AG09309 (cell line): ENCODE measurements around the gene SMCO1.
"Not testable (repeated sequence)": the region's sequence is repeated elsewhere in the genome, so short reads cannot be mapped to it uniquely, and the experiment has no call there.

Experiments
- DNase-seq: peaks from one replicate; pipeline ENCODE4 v3.0.0-alpha.2; 2010; ENCODE audit warnings: low read depth
- H3K4me3 ChIP-seq: 2 replicates; pipeline ENCODE4 v1.5.1; 2011; ENCODE audit warnings: mild to moderate bottlenecking, low read depth, low read length, moderate library complexity; ENCODE audit not compliant: control insufficient read depth
- CTCF ChIP-seq: IDR thresholded peaks from 2 replicates; pipeline ENCODE4 v1.5.1; 2011; ENCODE audit warnings: mild to moderate bottlenecking, low read depth, low read length, inconsistent platforms; ENCODE audit not compliant: insufficient read depth, control insufficient read depth; ENCODE audit errors: missing control alignments

Gene SMCO1

GRCh38 chr3:196492080-196492479 lies 23.1 kb downstream of the SMCO1 start:
- no peak overlapping the region for H3K4me3 ChIP-seq
- no peak for TF ChIP-seq CTCF
- no peak for DNase-seq

GRCh38 chr3:196489747-196490146 lies 25.4 kb downstream of the SMCO1 start:
- H3K4me3 ChIP-seq, result no peak overlapping the region
- no peak for TF ChIP-seq CTCF
- no peak for DNase-seq

DNA sequence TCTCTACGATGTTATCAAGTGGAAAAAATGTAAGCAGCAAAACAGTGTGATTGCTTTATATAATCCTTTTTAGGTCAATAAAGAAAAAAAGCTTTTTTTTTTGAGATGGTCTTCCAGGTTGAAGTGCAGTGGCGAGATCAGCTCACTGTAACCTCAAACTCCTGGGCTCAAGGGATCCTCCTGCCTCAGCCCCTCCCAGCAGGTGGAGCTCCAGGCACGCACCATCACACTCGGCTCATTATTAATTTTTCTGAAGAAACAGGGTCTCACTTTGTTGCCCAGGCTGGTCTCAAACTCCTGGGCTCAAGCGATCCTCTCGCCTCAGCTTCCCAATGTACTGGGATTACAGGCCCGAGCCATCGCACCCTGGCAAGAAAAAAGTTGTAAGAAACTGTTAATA lies 28.9 kb downstream of the SMCO1 start:
- DNase-seq, result no peak
- peak; percentile 23 for TF ChIP-seq CTCF
- no peak overlapping the region for H3K4me3 ChIP-seq

DNA sequence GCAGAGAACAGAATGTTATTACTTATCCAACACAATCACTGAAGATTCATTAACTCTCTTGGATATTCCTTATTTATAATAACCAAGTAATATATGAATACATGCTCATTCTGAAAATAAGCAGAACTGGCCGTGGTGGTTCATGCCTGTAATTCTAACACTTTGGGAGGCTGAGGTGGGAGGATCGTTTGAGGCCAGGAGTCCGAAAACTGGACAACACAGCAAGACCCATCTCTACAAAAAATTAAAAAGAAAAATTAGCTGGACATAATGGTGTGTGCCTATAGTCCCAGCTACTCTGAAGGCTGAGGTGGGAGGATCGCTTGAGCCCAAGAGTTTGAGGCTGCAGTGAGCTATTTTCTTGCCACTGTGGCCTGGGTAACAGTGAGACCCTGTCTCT lies 37.5 kb downstream of the SMCO1 start:
- no peak for DNase-seq
- no peak overlapping the region for H3K4me3 ChIP-seq
- TF ChIP-seq CTCF, result no peak

GRCh38 chr3:196472286-196472685 lies 42.9 kb downstream of the SMCO1 start:
- TF ChIP-seq CTCF, result no peak
- no peak overlapping the region for H3K4me3 ChIP-seq
- DNase-seq, result no peak

- no peak for DNase-seq
- TF ChIP-seq CTCF, result no peak
- no peak overlapping the region for H3K4me3 ChIP-seq
Observed at GRCh38 chr3:196471551-196471950, 43.6 kb downstream of the SMCO1 start.

DNA sequence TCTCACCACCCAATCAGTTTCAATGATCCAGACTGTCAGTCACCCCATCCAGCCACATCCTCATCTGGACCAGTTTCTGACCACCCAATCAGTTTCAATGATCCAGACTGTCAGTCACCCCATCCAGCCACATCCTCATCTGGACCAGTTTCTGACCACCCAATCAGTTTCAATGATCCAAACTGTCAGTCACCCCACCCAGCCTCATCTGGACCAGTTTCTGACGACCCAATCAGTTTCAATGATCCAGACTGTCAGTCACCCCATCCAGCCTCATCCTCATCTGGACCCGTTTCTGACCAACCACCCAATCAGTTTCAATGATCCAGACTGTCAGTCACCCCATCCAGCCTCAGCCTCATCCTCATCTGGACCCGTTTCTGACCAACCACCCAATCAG lies 45.0 kb downstream of the SMCO1 start:
- not testable (repeated sequence) for DNase-seq, H3K4me3 ChIP-seq
